Chondrocyte (in vitro differentiated cells): ENCODE results near the gene M1AP. TPM values are rescaled to one million over a fixed set of nuclear protein-coding genes. Genes with fewer than 3 reads are reported as not detected.
"Not testable (repeated sequence)": the region's sequence is repeated elsewhere in the genome, so short reads cannot be mapped to it uniquely, and the experiment has no call there.

ENCODE experiments used
- DNase-seq: peaks from one replicate; pipeline ENCODE4 v3.0.0; 2021; ENCODE audit warnings: mixed read lengths, low spot score
- H3K27ac Mint-ChIP-seq: one replicate; pipeline ENCODE4 v1.8.0; 2021; ENCODE audit warnings: mild to moderate bottlenecking, moderate library complexity, mixed read lengths; ENCODE audit not compliant: unreplicated experiment
- H3K27me3 Mint-ChIP-seq: 2 replicates; pipeline ENCODE4 v1.8.0; 2021; ENCODE audit warnings: low read depth, mixed read lengths
- H3K36me3 Mint-ChIP-seq: 2 replicates; pipeline ENCODE4 v1.8.0; 2021; ENCODE audit warnings: low read depth, mixed read lengths
- H3K4me1 Mint-ChIP-seq: 2 replicates; pipeline ENCODE4 v1.8.0; 2021; ENCODE audit warnings: low read depth, mild to moderate bottlenecking, mixed read lengths
- H3K4me3 Mint-ChIP-seq: one replicate; pipeline ENCODE4 v1.8.0; 2021; ENCODE audit warnings: mild to moderate bottlenecking, moderate library complexity, mixed read lengths; ENCODE audit not compliant: unreplicated experiment
- H3K9me3 Mint-ChIP-seq: 2 replicates; pipeline ENCODE4 v1.8.0; 2021; ENCODE audit warnings: low read depth, mixed read lengths
- CTCF ChIP-seq: fragments of 200-600 bp; sonication (generic); IDR thresholded peaks from 2 replicates; pipeline ENCODE4 v1.5.0; 2021; ENCODE audit warnings: antibody characterized with exemption, mild to moderate bottlenecking, moderate library complexity
- total RNA-seq: library from RNA; stranded (reverse); gene quantifications from 3 replicates; pipeline ENCODE4 v1.2.1, GENCODE V29; 2021

Gene M1AP
- total RNA-seq, 1 donor from 2014 or later = 0.35 TPM

GRCh38 chr2:74646201-74646600, 1.9 kb downstream of the M1AP start:
- Mint-ChIP-seq H3K27ac (no peak overlapping the region), H3K4me3 (no peak overlapping the region), H3K27me3 (peaks cover 9% of the 10 kb centered on the region), H3K36me3 (no peaks in the 10 kb centered on the region), H3K4me1 (peaks cover 11% of the 10 kb centered on the region), H3K9me3 (no peaks in the 10 kb centered on the region)
- TF ChIP-seq CTCF = peak; percentile 22
- no peak for DNase-seq

- Mint-ChIP-seq H3K9me3 (no peaks in the 10 kb centered on the region), H3K36me3 (no peaks in the 10 kb centered on the region), H3K27me3 (peaks cover 16% of the 10 kb centered on the region), H3K4me1 (peaks cover 11% of the 10 kb centered on the region), H3K4me3 (no peak overlapping the region), H3K27ac (no peak overlapping the region)
- DNase-seq = no peak
- no peak for TF ChIP-seq CTCF
These were observed 2.8 kb downstream of the M1AP start for GRCh38 chr2:74645344-74645743.

- no peaks in the 10 kb centered on the region for H3K9me3 Mint-ChIP-seq
- TF ChIP-seq CTCF = no peak
- no peak overlapping the region for H3K4me3 Mint-ChIP-seq
- no peak for DNase-seq
- H3K27ac Mint-ChIP-seq = no peak overlapping the region
- no peaks in the 10 kb centered on the region for H3K36me3 Mint-ChIP-seq
- peaks cover 40% of the 10 kb centered on the region for H3K27me3 Mint-ChIP-seq
- H3K4me1 Mint-ChIP-seq = no peaks in the 10 kb centered on the region
These were observed 8.6 kb downstream of the M1AP start for GRCh38 chr2:74639550-74639949.

- Mint-ChIP-seq H3K36me3 (no peaks in the 10 kb centered on the region), H3K9me3 (peaks cover 2% of the 10 kb centered on the region), H3K4me1 (peaks cover 5% of the 10 kb centered on the region), H3K4me3 (no peak overlapping the region), H3K27me3 (peaks cover 17% of the 10 kb centered on the region), H3K27ac (no peak overlapping the region)
- TF ChIP-seq CTCF = no peak
- no peak for DNase-seq
These were observed 15.2 kb downstream of the M1AP start for GRCh38 chr2:74632939-74633312.

GRCh38 chr2:74632209-74632938, 15.8 kb downstream of the M1AP start:
- DNase-seq = no peak
- H3K36me3 Mint-ChIP-seq = no peaks in the 10 kb centered on the region
- no peak overlapping the region for H3K4me3 Mint-ChIP-seq
- peaks cover 5% of the 10 kb centered on the region for H3K4me1 Mint-ChIP-seq
- no peak overlapping the region for H3K27ac Mint-ChIP-seq
- H3K27me3 Mint-ChIP-seq = peaks cover 17% of the 10 kb centered on the region
- TF ChIP-seq CTCF = no peak
- peaks cover 2% of the 10 kb centered on the region for H3K9me3 Mint-ChIP-seq

GRCh38 chr2:74630454-74630853, 17.7 kb downstream of the M1AP start:
- not testable (repeated sequence) for H3K27me3 Mint-ChIP-seq, H3K9me3 Mint-ChIP-seq, H3K36me3 Mint-ChIP-seq, H3K4me3 Mint-ChIP-seq, H3K27ac Mint-ChIP-seq, H3K4me1 Mint-ChIP-seq, DNase-seq
